GM19452 (cell line): ENCODE measurements around the gene JAM2.
"Not testable (repeated sequence)": the region's sequence is repeated elsewhere in the genome, so short reads cannot be mapped to it uniquely, and the experiment has no call there.

ENCODE experiments used
- ATAC-seq: cut with Tn5 transposase; IDR thresholded peaks from one replicate; pipeline ENCODE4 v1.9.1; 2021; ENCODE audit not compliant: unreplicated experiment

Gene JAM2

GRCh38 chr21:25714066-25714465 lies 75.0 kb downstream of the JAM2 start:
- ATAC-seq, result not testable (repeated sequence)

- no peak for ATAC-seq
Observed at GRCh38 chr21:25717491-25718147, 78.6 kb downstream of the JAM2 start.

- no peak for ATAC-seq
Observed at GRCh38 chr21:25721987-25722386, 82.9 kb downstream of the JAM2 start.

GRCh38 chr21:25722631-25723030 lies 83.6 kb downstream of the JAM2 start:
- ATAC-seq, result no peak

- no peak for ATAC-seq
Observed at GRCh38 chr21:25732091-25732760, 93.2 kb downstream of the JAM2 start.

- peak; percentile 2 for ATAC-seq
Observed at GRCh38 chr21:25733859-25734653, 95.0 kb downstream of the JAM2 start.

GRCh38 chr21:25734654-25734903 lies 95.5 kb downstream of the JAM2 start:
- peak; percentile 1 for ATAC-seq

- peak; percentile 90 for ATAC-seq
Observed at GRCh38 chr21:25734904-25735645, 96.0 kb downstream of the JAM2 start, which contains the start of the genes ATP5PF and GABPA. Gene ATP5PF (minus strand): TSS chr21:25734904. CDS start chr21:25729794, 5,110 bp downstream. Gene GABPA (plus strand): TSS chr21:25734972. CDS start chr21:25741599, 6,627 bp downstream.

- peak; percentile 15 for ATAC-seq
Observed at GRCh38 chr21:25735646-25736597, 96.9 kb downstream of the JAM2 start.

GRCh38 chr21:25737421-25737820 lies 98.4 kb downstream of the JAM2 start:
- ATAC-seq, result no peak

GRCh38 chr21:25742900-25743299 lies 103.8 kb downstream of the JAM2 start:
- no peak for ATAC-seq

GRCh38 chr21:25744854-25745253 lies 105.8 kb downstream of the JAM2 start:
- no peak for ATAC-seq

- ATAC-seq, result no peak
Observed at GRCh38 chr21:25750085-25750484, 111.0 kb downstream of the JAM2 start.

GRCh38 chr21:25752416-25752815 lies 113.4 kb downstream of the JAM2 start:
- no peak for ATAC-seq

- ATAC-seq, result peak; percentile 59
Observed at GRCh38 chr21:25756190-25756932, 117.3 kb downstream of the JAM2 start.

GRCh38 chr21:25757531-25757930 lies 118.5 kb downstream of the JAM2 start:
- ATAC-seq, result no peak

GRCh38 chr21:25759573-25759972 lies 120.5 kb downstream of the JAM2 start:
- ATAC-seq, result no peak

- no peak for ATAC-seq
Observed at GRCh38 chr21:25760061-25760460, 121.0 kb downstream of the JAM2 start.

- ATAC-seq, result no peak
Observed at GRCh38 chr21:25760677-25761076, 121.6 kb downstream of the JAM2 start.
